Heart left ventricle (tissue), 16 donors: ENCODE results near the gene CCDC7. TPM values are rescaled to one million over a fixed set of nuclear protein-coding genes. Genes with fewer than 3 reads are reported as not detected.

Experiments used
- ATAC-seq, 4 donors: fragments of 200-7000 bp; cut with Tn5 transposase; one replicate each; pipeline ENCODE4 v1.9.1; 2020 to 2022; ENCODE audit warnings: moderate library complexity in 4 of 4, mild to moderate bottlenecking in 3 of 4, moderate number of reproducible peaks in 1 of 4
- DNase-seq, 5 donors: peaks; one replicate each; pipeline ENCODE4 v3.0.0-alpha.2; 2020
- H3K27ac ChIP-seq, 12 donors: fragments of 200-600 bp; sonication (generic) in 4 of 12; one replicate each; pipeline versions ENCODE4 v1.5.0 to v1.8.0; 2016 to 2022; ENCODE audit warnings: mild to moderate bottlenecking in 2 of 12
- H3K27me3 ChIP-seq, 9 donors: fragments of 200-600 bp; sonication (generic) in 2 of 9; one replicate each; pipeline versions ENCODE4 v1.5.1 to v1.8.0; 2016 to 2022; ENCODE audit warnings: mild to moderate bottlenecking in 3 of 9
- H3K36me3 ChIP-seq, 9 donors: fragments of 200-600 bp; sonication (generic) in 2 of 9; one replicate each; pipeline versions ENCODE4 v1.5.0 to v1.8.0; 2018 to 2022; ENCODE audit warnings: mild to moderate bottlenecking in 2 of 9
- H3K4me1 ChIP-seq, 12 donors: fragments of 200-600 bp; sonication (generic) in 4 of 12; one replicate each; pipeline versions ENCODE4 v1.5.0 to v1.8.0; 2016 to 2022; ENCODE audit warnings: mild to moderate bottlenecking in 3 of 12
- H3K4me3 ChIP-seq, 12 donors: fragments of 200-600 bp; sonication (generic) in 4 of 12; one replicate each; pipeline versions ENCODE4 v1.5.0 to v1.8.0; 2017 to 2022; ENCODE audit warnings: mild to moderate bottlenecking in 9 of 12, moderate library complexity in 4 of 12
- H3K9me3 ChIP-seq, 12 donors: fragments of 200-600 bp; sonication (generic) in 4 of 12; one replicate each; pipeline versions ENCODE4 v1.5.0 to v1.8.0; 2016 to 2022; ENCODE audit warnings: mild to moderate bottlenecking in 1 of 12
- CTCF ChIP-seq, 12 donors: fragments of 200-600 bp; sonication (generic) in 4 of 12; IDR thresholded peaks; one replicate each; pipeline versions ENCODE4 v1.5.0 to v1.8.0; 2018 to 2022; ENCODE audit warnings: antibody characterized with exemption in 12 of 12, mild to moderate bottlenecking in 5 of 12
- POLR2A ChIP-seq, 2 donors: fragments of 450-650 bp; IDR thresholded peaks; one replicate each; pipeline ENCODE4 v1.6.1; 2017; ENCODE audit warnings: antibody characterized with exemption in 2 of 2, mild to moderate bottlenecking in 2 of 2, moderate library complexity in 2 of 2
- WGBS, 4 donors: extraction: QIAGEN DNeasy Blood & Tissue Kit in 2 of 4; methylation state at CpG; one replicate each; pipeline versions ENCODE4 v1.1.5 to v1.1.7; 2013 to 2018; 5-methylcytosine and 5-hydroxymethylcytosine counted together
- intact Hi-C, 10 donors: fragments of 100-400 bp; cut with DNase I; formaldehyde crosslinking; loops; one replicate each; pipeline versions ENCODE4 v1.11.1 to v1.14.2; 2022
- polyA plus RNA-seq, 2 donors: library from polyadenylated mRNA; stranded (reverse); fragments of 200-250 nt; gene quantifications; one replicate each; pipeline ENCODE4 v1.2.3, GENCODE V29; 2013
- total RNA-seq, 9 donors: library from RNA; depleted of rRNA in 2 of 9; stranded (reverse); fragments of >200 nt in 2 of 9; fragmentation: NEBNext Ultra II Directional in 3 of 9; extraction: Animal tissue kit (Norgen Biotek cat#: 25700) in 3 of 9; gene quantifications; one replicate each; pipeline versions ENCODE4 v1.1.0 to v1.2.4, GENCODE V29; 2016 to 2023
- donor health status: ischemic (EF 13 %, LVEDD 7.1; RV severe dilation, severe dysfunction).
- donor health status: healthy with polysubstance abuse.
- donor health status: DM: no; HTN: yes; CAD: no.
- donor health status: DM: no; HTN: no; CAD: no.
- donor health status: ischemic (EF 25% LVEDD 6.9; RV normal size, moderate dysfunction).
- donor health status: ischemic (EF 25% LVEDD 5.7; RV mildly dilated, moderate dysfunction).
- donor health status: healthy.
- donor health status: DM: yes; HTN: yes; CAD: no.
- donor health status: ischemic (EF 35%, LVEDD 5.7; RV mildly dilated, moderate dysfunction).
- donor health status: nonischemic (EF 11% LVEDD 7.7; RV severe dilation, severe dysfunction).
- donor health status: DM: yes; HTN: yes; CAD: no.
- donor health status: PGD.
- donor health status: ischemic (EF 29% LVEDD 5.4; RV normal size, mild dysfunction).
- donor health status: nonischemic (EF 23%, LVEDD 6.1; RV moderate dilation, normal function).

Gene CCDC7
- total and polyA plus RNA-seq, 11 donors: 1.5 to 41.3 (median 22.4) TPM

DNA sequence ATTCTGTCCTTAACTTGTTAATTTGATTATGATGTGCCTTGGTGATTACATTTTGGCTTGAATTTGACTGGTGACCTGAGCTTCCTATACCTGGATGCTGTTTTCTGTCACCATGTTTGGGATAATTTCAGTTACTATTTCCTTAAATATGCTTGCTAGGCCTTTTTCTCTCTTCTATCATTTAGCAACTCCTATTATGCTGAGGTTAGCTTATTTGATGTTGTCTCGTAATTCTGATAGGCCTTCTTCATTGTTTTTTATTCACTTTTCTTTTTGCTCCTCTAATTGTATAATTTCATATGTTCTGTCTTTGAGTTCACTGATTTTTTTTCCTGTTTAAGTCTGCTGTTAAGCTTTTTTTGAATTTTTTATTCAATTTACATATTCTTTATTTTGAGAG lies 327.2 kb downstream of the CCDC7 start:
- DNase-seq (no peak), ATAC-seq (no peak)
- no peaks in the 10 kb centered on the region for H3K36me3 ChIP-seq
- peaks cover 0 to 57% (median 27%) of the 10 kb centered on the region in 12 donors for H3K9me3 ChIP-seq
- no peak overlapping the region for H3K4me3 ChIP-seq
- H3K27ac ChIP-seq: no peak overlapping the region
- TF ChIP-seq CTCF (IDR thresholded peaks at IDR 0.05) (no peak), POLR2A (IDR thresholded peaks at IDR 0.05) (no peak)
- no peaks in the 10 kb centered on the region for H3K27me3 ChIP-seq
- no peaks in the 10 kb centered on the region for H3K4me1 ChIP-seq
- WGBS, 4 donors: 86 to 92% (median 87%) methylated on average over 1 of the region's 1 CpG
- intact Hi-C loops: no loop called here

GRCh38 chr10:32786968-32787367 lies 341.0 kb downstream of the CCDC7 start:
- Histone ChIP-seq H3K4me1 (no peaks in the 10 kb centered on the region), H3K27me3 (no peaks in the 10 kb centered on the region), H3K9me3 (peaks cover 0 to 27% (median 4%) of the 10 kb centered on the region in 12 donors), H3K36me3 (no peaks in the 10 kb centered on the region), H3K4me3 (no peak overlapping the region), H3K27ac (no peak overlapping the region)
- TF ChIP-seq CTCF (IDR thresholded peaks at IDR 0.05): no peak
- TF ChIP-seq POLR2A (IDR thresholded peaks at IDR 0.05): no peak
- no peak for ATAC-seq
- WGBS, 4 donors: 88 to 94% (median 91%) methylated on average over 4 of the region's 4 CpGs
- no peak for DNase-seq
- intact Hi-C loops: no loop called here

GRCh38 chr10:32787690-32788284 lies 341.8 kb downstream of the CCDC7 start:
- H3K4me1 ChIP-seq: no peaks in the 10 kb centered on the region
- ATAC-seq: no peak
- no peaks in the 10 kb centered on the region for H3K27me3 ChIP-seq
- no peak for DNase-seq
- no peak overlapping the region for H3K27ac ChIP-seq
- no peak overlapping the region for H3K4me3 ChIP-seq
- TF ChIP-seq CTCF (IDR thresholded peaks at IDR 0.05): no peak
- TF ChIP-seq POLR2A (IDR thresholded peaks at IDR 0.05): no peak
- intact Hi-C loops: no loop called here
- 92 to 100% (median 96%) methylated on average over 1 to 3 of the region's 3 CpGs for WGBS, 4 donors
- peaks cover 0 to 27% (median 4%) of the 10 kb centered on the region in 12 donors for H3K9me3 ChIP-seq
- H3K36me3 ChIP-seq: no peaks in the 10 kb centered on the region

- Histone ChIP-seq H3K4me3 (no peak overlapping the region), H3K4me1 (no peaks in the 10 kb centered on the region), H3K9me3 (peaks cover 0 to 27% (median 4%) of the 10 kb centered on the region in 12 donors), H3K27ac (no peak overlapping the region), H3K27me3 (no peaks in the 10 kb centered on the region), H3K36me3 (no peaks in the 10 kb centered on the region)
- no peak for ATAC-seq
- TF ChIP-seq POLR2A (IDR thresholded peaks at IDR 0.05): no peak
- no peak for TF ChIP-seq CTCF (IDR thresholded peaks at IDR 0.05)
- no peak for DNase-seq
- intact Hi-C loops: no loop called here
These were observed 342.4 kb downstream of the CCDC7 start for GRCh38 chr10:32788359-32788758.
